ENCODE measurements around the gene RPL3. TPM values are rescaled to one million over a fixed set of nuclear protein-coding genes. Genes with fewer than 3 reads are reported as not detected.

RPL3 gene
- total RNA-seq, 2 experiments from 2014 or later = 3,952 to 3,974 TPM

- Mint-ChIP-seq H3K9me3 (no peaks in the 10 kb centered on the region), H3K27ac (no peak overlapping the region), H3K4me3 (no peak overlapping the region), H3K27me3 (no peaks in the 10 kb centered on the region), H3K36me3 (ENCODE audit: low read depth) (peaks cover 25% of the 10 kb centered on the region), H3K4me1 (ENCODE audit: low read depth) (peaks cover 9% of the 10 kb centered on the region)
- intact Hi-C loops (cut with DNase I, micrococcal nuclease) = loop anchor here in 1 of 2 experiments (5.0 kb wide), 1 partner anchor 91 kb away; no protein-coding TSS in a partner anchor
- TF ChIP-seq, protein P1, sequence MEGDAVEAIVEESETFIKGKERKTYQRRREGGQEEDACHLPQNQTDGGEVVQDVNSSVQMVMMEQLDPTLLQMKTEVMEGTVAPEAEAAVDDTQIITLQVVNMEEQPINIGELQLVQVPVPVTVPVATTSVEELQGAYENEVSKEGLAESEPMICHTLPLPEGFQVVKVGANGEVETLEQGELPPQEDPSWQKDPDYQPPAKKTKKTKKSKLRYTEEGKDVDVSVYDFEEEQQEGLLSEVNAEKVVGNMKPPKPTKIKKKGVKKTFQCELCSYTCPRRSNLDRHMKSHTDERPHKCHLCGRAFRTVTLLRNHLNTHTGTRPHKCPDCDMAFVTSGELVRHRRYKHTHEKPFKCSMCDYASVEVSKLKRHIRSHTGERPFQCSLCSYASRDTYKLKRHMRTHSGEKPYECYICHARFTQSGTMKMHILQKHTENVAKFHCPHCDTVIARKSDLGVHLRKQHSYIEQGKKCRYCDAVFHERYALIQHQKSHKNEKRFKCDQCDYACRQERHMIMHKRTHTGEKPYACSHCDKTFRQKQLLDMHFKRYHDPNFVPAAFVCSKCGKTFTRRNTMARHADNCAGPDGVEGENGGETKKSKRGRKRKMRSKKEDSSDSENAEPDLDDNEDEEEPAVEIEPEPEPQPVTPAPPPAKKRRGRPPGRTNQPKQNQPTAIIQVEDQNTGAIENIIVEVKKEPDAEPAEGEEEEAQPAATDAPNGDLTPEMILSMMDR (IDR thresholded peaks at IDR 0.05) = no peak
- ChIA-PET CTCF (no interaction called here), POLR2A (interaction anchor here (0.6 to 0.7 kb wide), 2 partner anchors 288 to 466 kb away, joined by 3 to 7 read pairs; partner anchors contain the start of gene APOBEC3D)
- Histone ChIP-seq H3K4me1 (ENCODE audit: insufficient read depth, low read length) (peaks cover 32% of the 10 kb centered on the region), H3K36me3 (ENCODE audit: insufficient read depth, low read length) (peaks cover 24% of the 10 kb centered on the region), H3K9me3 (ENCODE audit: control insufficient read depth in 1 of 2, insufficient read depth in 1 of 2, low read length in 2 of 2) (no peaks in the 10 kb centered on the region), H3K27ac (ENCODE audit: low read depth in 1 of 2, low read length in 2 of 2) (no peak overlapping the region), H3K27me3 (ENCODE audit: control insufficient read depth in 1 of 2, insufficient read depth in 2 of 2, low read length in 2 of 2) (no peaks in the 10 kb centered on the region), H3K4me3 (ENCODE audit: low read length) (no peak overlapping the region)
- DNase-seq (peak in 2 of 14 experiments; percentile 64 to 75), ATAC-seq (ENCODE audit: poor library complexity) (no peak)
Observed at GRCh38 chr22:39308614-39309363, 10.6 kb downstream of the RPL3 start.

- peaks cover 8% of the 10 kb centered on the region for H3K4me1 Mint-ChIP-seq (ENCODE audit: low read depth)
- ChIA-PET CTCF (interaction anchor here (0.6 to 2.1 kb wide), 11 partner anchors 10 to 433 kb away, joined by 3 to 17 read pairs (median 3); partner anchors contain the start of gene CBX7), POLR2A (interaction anchor here (0.9 to 1.5 kb wide), 7 partner anchors 12 to 155 kb away, joined by 3 to 12 read pairs (median 4); partner anchors contain the start of genes CBX7 and RPL3)
- intact Hi-C loops (cut with DNase I, micrococcal nuclease) = loop anchor here in 1 of 2 experiments (1.0 to 5.0 kb wide), 2 partner anchors 89 to 136 kb away; no protein-coding TSS in a partner anchor
- no peak overlapping the region for H3K4me3 Mint-ChIP-seq
- peaks cover 4% of the 10 kb centered on the region for H3K27me3 Mint-ChIP-seq
- ATAC-seq (ENCODE audit: poor library complexity) = peak; percentile 50
- peaks cover 3% of the 10 kb centered on the region for H3K36me3 ChIP-seq (ENCODE audit: insufficient read depth, low read length)
- H3K36me3 Mint-ChIP-seq (ENCODE audit: low read depth) = peaks cover 5% of the 10 kb centered on the region
- DNase-seq = peak in 13 of 14 experiments; percentile 29 to 77 (median 58)
- H3K27ac ChIP-seq (ENCODE audit: low read depth in 1 of 2, low read length in 2 of 2) = no peak overlapping the region
- no peaks in the 10 kb centered on the region for H3K9me3 Mint-ChIP-seq
- H3K27me3 ChIP-seq (ENCODE audit: control insufficient read depth in 1 of 2, insufficient read depth in 2 of 2, low read length in 2 of 2) = no peaks in the 10 kb centered on the region
- H3K4me3 ChIP-seq (ENCODE audit: low read length) = no peak overlapping the region
- H3K4me1 ChIP-seq (ENCODE audit: insufficient read depth, low read length) = peaks cover 27% of the 10 kb centered on the region
- H3K9me3 ChIP-seq (ENCODE audit: control insufficient read depth in 1 of 2, insufficient read depth in 1 of 2, low read length in 2 of 2) = no peaks in the 10 kb centered on the region
- H3K27ac Mint-ChIP-seq = no peak overlapping the region
- TF ChIP-seq, protein P1 (IDR thresholded peaks at IDR 0.05) = peak; percentile 56
Observed at GRCh38 chr22:39306456-39307361, 12.7 kb downstream of the RPL3 start.

Measured in CD4-positive, alpha-beta T cell (primary cell).